DMS153 treated with DMSO at 0.1 percent for 48 hours (cell line): ENCODE data around the gene GDPD5.

Experiments used
- DNase-seq: peaks from one replicate; lab custom pipeline; 2025; ENCODE audit not compliant: unreplicated experiment; lab: John Stamatoyannopoulos, UW

GDPD5 gene

DNA sequence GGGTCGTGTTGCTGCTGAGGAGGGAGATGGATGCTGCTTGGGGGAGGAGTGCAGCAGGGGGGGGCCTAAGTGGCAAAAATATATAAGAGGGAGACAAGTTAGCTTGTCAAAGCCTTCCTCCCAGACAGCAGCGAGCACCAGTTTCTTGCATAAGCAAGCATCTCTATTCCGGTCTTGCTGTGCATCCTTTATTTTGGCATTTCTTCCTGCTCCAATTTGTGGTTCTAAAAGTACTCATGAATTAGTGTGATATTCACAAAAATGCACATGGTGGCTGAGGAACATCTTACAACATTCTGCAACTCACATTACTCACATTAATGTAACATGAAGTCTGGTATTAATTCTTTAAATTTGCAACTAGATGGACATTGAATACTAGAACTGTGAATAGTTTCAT lies 32.1 kb downstream of the GDPD5 start:
- DNase-seq, result no peak

GRCh38 chr11:75492181-75492820 lies 33.4 kb downstream of the GDPD5 start:
- DNase-seq, result no peak

DNA sequence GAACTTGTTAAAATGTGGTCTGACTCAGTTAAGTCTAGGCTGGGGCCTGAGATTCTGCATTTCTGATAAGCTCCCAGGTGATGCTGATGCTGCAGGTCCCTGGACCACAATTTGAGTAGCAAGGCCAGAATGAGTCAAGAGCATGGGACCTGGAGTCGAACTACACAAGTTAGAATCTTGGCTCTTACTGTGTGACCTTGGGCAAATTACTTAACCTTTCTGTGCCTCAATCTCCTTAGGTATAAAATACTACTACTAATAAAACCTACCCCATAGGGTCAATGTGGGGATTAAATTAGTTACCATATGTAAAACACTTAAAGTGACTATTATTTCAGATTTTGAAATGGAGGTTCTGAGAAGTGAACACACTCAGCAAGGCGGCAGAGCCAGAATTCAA lies 34.3 kb downstream of the GDPD5 start:
- DNase-seq, result no peak

DNA sequence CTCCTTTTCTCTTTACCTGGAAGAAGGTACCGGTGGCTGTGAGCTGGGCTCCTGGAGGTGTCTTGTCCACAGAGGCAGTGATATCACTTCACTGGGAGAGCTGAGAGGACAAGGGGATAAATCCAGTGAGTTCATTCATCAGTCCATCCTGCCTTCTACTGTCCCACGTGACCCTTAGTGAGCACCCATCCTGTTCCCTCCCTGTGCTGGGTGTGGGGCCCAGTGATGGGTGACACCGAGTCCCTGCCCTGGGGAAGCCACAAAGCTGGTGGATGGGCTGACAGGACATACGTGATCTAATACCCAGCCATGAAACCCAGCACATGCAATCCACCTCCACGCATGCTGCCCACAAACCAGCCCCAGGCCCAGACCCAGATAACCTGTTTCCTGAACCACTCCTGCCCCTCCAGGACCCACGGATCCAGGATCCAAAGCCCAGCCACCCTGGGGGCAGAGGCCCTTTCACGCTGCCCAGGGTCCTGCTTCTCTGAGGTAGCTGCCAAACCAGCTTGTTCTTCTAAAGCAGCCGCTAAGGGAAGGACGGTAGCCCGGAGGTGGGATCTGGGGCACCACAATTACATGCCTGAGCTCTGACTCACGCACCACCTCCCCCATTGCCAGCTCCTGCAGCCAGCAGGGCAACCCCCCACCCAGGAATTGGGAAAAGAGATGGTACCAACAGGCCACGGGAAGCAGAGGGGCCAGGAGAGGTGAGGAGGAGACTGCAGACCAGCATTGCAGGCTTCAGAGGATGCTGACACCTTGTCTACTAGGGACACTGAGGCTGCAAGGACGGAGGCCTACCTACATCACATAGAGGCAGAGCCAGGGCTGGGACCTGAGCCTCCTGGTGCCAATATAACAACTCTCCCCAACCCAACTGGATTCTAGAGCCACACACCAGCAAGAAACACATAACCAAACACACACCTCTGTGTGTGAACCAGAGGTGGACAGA lies 35.2 kb downstream of the GDPD5 start:
- DNase-seq, result no peak

DNA sequence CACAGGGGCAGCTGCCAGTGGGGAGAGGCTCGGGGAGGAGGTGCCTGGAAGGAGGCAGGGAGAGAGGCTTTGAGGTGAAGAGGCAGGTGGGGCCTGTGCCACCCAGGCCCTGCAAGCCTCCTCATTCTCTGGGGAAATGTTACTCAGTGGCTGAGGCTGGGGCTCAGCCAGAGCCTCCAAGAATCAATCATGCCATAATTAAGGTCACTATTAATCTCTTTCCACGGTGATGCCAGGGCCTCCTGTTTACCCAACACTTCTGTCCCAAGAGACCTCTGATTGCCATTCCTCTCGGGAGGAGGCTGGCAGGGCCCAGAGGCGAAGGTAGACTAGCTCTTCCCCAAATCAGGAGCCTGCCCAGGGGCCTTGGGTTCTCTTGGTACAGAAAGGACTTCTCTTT lies 38.4 kb downstream of the GDPD5 start:
- DNase-seq, result no peak

DNA sequence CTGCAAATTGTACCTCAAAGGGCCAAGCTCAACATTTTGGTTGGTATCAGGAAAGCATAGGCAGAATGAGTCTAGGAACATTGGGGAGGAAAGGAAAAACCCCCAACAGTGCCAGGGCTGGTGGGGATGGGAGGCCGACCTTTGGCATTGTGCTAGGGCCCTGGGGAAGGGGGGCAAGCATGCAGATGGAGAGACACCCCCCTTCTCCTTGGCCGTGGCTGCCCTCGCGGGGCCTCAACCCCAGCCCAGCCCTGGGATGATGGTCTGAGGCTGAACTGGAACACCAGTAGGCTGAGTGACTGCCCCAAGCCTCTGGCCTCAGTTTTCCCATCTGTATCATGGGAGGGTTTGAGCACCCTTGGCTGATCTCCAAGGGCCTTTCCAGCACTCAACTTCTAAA lies 40.0 kb downstream of the GDPD5 start:
- no peak for DNase-seq

DNA sequence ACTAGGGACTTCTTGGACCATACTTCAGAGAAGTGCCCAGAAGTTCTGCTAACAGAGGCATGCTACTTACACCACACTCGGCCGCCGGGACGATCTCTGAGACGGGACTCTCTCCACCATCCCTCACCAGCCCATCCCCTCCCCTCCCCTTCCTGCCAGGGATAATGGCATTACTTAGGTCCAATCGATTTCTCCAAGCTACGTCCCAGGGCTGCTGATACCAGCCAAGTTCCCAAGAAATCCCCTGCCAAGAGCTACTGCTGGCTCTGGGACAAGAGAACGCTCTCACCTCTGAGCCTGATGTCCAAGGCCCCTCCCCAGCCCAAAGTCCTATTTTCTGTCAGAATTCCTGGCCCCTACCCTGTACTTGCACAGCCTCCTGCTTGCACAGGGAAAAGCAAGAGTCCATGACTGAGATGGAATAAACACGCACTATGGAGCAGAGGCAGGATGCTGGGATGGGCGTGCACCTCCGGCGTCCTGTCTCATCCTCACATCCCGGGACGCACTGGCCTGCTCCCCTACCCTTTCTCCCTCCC lies 42.7 kb downstream of the GDPD5 start:
- no peak for DNase-seq

DNA sequence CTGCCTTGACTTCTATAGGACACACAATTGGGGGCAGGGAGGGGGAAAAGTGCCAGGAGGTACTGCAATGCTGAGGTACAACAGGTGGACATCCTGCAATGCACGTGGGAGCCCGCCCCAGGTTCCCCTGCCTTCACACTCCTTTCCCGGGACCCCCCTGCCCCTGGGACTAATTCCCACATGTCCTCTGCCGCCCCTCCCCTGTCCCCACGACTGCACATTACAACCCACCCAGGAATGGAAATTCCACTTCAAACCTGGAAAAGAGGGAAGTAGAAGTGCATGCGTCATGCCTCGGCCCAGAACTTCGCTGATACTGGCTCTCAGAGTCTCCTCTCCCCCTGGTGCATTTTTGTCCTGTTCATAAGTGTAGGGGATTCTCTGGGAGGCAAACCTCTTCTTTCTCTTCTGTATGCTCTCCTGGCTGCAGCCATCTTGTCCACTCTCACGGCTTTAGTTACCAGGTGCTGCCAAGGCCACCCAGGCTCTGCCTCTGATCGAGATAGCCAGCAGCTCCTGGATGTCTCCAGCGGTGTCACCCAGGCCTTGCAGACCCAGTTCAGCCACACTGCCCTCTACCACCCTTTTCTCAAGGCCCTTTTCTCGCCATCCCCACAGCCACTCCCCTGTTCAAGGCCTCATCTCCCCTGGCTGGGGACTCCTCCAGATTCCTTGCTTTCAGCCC lies 43.7 kb downstream of the GDPD5 start:
- no peak for DNase-seq

DNA sequence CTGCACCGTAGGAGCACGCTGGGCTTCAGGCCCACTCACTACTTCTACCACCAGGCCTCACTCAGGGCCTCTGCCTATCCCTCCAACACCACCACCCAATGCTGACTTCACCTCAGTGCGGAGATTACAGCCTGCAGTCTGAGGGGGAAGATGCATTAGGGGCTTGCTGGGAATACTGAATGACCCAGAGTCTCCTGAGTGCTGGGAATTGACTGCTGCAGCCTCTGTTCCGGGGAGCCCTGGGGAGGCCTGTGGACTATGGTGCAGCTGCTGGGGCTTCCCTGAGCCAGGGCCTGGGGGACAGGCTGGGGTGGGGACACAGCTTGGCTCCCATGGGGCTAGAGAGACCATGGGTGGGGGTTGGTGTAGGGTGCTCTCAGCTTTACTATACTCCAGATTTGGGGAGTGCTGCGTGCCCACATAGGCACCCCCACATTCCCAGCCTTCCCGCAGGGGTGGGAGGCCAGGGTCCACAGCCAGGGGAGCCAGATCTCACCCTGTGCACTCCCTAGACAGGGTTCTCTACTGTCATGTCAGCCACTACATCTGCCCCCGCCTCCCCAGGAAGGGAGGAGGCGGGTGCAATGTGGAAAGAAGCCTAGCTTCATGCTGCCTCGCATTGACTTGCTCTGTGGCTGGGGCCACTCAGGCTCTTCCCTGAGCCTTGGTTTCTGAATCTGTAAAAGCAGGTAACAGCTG lies 44.4 kb downstream of the GDPD5 start:
- no peak for DNase-seq

DNA sequence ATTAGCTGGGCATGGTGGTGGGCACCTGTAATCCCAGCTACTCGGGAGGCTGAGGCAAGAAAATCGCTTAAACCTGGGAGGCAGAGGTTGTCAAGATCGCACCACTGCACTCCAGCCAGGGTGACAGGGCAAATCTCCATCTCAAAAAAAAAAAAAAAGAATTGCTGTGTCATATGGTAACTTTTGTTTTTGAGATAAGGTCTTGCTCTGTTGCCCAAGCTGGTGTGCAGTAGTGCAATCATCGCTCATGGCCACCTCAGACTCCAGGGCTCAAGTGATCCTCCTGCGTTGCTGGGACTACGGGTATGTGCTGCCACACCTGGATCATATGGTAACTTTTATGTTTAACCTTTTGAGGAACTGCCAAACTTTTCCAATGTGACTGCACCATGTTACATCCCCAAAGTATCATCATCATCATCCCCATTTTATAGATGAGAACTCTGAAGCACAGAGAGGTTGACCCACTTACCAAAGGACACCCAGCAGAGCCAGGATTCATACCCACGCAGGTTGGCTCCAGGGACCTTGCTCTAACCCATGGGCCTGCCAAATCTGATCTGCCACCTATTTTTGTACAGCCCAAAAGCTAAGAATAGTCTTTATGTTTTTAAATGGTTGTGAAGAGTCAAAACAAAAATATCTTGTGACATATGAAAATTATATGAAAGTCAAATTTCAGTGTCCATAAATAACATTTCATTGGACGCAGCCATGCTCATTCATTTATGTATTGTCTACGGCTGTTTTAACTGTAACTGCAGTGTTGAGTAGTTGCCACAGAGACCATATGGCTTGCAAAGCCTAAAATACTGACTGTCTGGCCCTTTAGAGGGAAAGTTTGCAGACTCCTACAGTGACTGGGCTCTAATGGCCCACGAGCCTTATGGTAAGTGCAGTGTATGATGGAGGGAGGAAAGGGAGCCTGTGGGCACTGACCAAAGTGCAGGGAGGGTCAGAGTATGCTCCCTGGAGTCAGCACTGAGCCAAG lies 45.3 kb downstream of the GDPD5 start:
- no peak for DNase-seq

- DNase-seq, result no peak
Measured at GRCh38 chr11:75479597-75480145, 46.1 kb downstream of the GDPD5 start.

- no peak for DNase-seq
Measured at GRCh38 chr11:75478783-75479596, 46.8 kb downstream of the GDPD5 start.

GRCh38 chr11:75477614-75477935 lies 48.2 kb downstream of the GDPD5 start:
- no peak for DNase-seq

DNA sequence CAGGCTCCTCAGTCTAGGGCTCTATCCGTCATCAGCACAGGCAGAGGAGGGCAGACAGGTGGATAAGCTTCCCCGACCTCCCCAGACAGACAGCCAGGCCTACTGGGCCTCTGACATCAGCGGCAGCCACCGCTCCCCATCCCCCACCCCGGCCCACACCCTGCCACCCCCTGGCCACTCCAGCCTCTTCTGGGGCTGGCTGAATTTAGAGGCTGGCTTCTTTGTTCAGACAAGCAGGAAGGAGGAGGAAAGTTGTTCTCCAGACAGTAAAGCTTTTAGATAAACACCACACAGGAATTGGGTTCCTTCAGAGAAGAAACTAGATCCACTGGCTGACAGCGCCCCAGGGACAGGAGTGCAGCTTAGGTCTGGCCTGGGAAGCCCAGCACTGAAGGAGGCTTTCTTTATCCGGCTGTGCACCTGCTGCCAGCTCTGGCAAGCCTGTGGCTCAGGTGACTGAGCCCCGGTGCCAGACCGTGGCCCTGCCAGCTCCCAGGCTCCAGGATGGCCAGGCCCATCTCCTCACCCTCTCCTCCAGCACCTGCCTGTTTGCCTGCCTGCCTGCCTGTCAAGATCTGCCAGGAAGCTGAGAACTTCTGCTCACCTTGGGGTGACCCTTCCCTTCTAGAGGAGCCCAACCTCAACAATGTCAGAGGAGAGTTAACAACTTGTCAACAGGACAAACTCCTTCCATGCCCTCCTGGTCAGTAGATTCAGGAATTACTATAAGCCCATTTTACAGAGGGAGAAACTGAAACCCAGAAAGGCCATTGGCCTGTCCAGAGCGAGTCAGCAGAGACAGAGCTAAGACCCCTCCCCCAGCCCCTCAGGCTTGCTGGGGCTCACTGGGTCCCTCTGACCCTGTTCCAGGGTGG lies 48.8 kb downstream of the GDPD5 start:
- DNase-seq, result peak; percentile 26

- peak; percentile 10 for DNase-seq
Measured at GRCh38 chr11:75475767-75476650, 49.7 kb downstream of the GDPD5 start.

DNA sequence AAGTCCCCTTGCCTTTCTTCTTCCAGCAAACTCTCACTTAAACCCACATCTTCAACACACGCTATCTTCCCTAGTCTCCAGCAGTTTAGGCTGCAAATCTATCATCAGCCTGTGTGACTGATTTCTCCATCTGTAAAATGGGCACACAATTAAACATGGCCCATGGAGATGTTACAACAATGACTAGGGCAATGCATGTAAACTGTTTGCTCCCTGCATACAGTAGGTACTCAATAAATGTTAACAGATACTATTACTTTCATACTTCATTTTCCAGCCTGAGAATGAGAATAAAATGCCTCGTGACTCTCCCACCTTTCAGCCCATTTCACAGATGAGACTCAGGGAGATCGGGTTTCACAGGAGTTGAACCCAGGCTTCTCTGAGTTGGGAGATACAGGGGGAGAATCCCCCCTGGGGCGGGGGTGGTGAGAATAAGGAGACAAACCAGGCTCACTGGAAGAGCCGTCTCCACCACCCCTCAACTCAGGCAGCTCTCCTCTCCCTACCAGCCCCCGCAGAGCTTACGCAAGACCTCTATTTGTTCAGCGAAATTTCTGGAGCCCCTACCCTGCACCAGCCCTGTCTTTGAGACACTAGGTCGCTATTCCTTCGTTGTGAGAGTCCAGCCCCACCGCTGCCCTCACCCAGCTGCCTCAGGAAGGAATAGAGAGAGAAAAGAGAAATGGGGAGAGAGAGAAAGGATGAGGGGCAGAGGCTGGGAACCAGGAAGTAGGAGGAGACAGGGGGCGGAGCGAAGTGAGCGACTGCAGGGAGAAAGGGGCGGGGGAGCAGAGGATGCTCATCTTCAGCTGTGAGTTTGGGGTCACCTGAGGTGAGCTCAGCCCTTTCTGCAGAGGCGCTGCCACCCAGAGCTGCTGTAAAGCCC lies 50.6 kb downstream of the GDPD5 start:
- DNase-seq, result no peak
